EH (cell line): Measurements from ENCODE around the gene TBC1D32.
A peak's percentile ranks its signal among the peaks of the same experiment; 100 is the strongest.
"Not testable (repeated sequence)": the region's sequence is repeated elsewhere in the genome, so short reads cannot be mapped to it uniquely, and the experiment has no call there.

ENCODE experiments used
- DNase-seq: peaks from one replicate; pipeline ENCODE4 v3.0.0-alpha.2; 2015; ENCODE audit warnings: low read depth

TBC1D32 gene

GRCh38 chr6:121134922-121135321 is 199.4 kb downstream of the TBC1D32 start:
- DNase-seq = no peak

GRCh38 chr6:121124600-121124999 is 209.7 kb downstream of the TBC1D32 start:
- no peak for DNase-seq

- DNase-seq = no peak
Observed at GRCh38 chr6:121112356-121112755, 221.9 kb downstream of the TBC1D32 start.

- no peak for DNase-seq
Observed at GRCh38 chr6:121110733-121111132, 223.5 kb downstream of the TBC1D32 start.

GRCh38 chr6:121106962-121107361 is 227.3 kb downstream of the TBC1D32 start:
- no peak for DNase-seq

- DNase-seq = no peak
Observed at GRCh38 chr6:121105461-121105860, 228.8 kb downstream of the TBC1D32 start.

GRCh38 chr6:121093928-121094327 is 240.4 kb downstream of the TBC1D32 start:
- DNase-seq = peak; percentile 61

GRCh38 chr6:121090492-121090891 is 243.8 kb downstream of the TBC1D32 start:
- no peak for DNase-seq

- no peak for DNase-seq
Observed at GRCh38 chr6:121086876-121087275, 247.4 kb downstream of the TBC1D32 start.

GRCh38 chr6:121076119-121076518 is 258.2 kb downstream of the TBC1D32 start:
- no peak for DNase-seq

- DNase-seq = not testable (repeated sequence)
Observed at GRCh38 chr6:121068749-121069148, 265.5 kb downstream of the TBC1D32 start.

GRCh38 chr6:121067381-121067780 is 266.9 kb downstream of the TBC1D32 start:
- DNase-seq = no peak

GRCh38 chr6:121064345-121064744 is 269.9 kb downstream of the TBC1D32 start:
- DNase-seq = no peak

- DNase-seq = peak; percentile 64
Observed at GRCh38 chr6:121055572-121056163, 278.6 kb downstream of the TBC1D32 start.

GRCh38 chr6:121048593-121048992 is 285.7 kb downstream of the TBC1D32 start:
- DNase-seq = not testable (repeated sequence)

GRCh38 chr6:121044905-121045304 is 289.4 kb downstream of the TBC1D32 start:
- not testable (repeated sequence) for DNase-seq

- DNase-seq = not testable (repeated sequence)
Observed at GRCh38 chr6:121043706-121044105, 290.6 kb downstream of the TBC1D32 start.

- not testable (repeated sequence) for DNase-seq
Observed at GRCh38 chr6:121043211-121043610, 291.1 kb downstream of the TBC1D32 start.

GRCh38 chr6:121042766-121043165 is 291.5 kb downstream of the TBC1D32 start:
- DNase-seq = no peak

GRCh38 chr6:121040831-121041230 is 293.4 kb downstream of the TBC1D32 start:
- DNase-seq = no peak

GRCh38 chr6:121033091-121033490 is 301.2 kb downstream of the TBC1D32 start:
- DNase-seq = no peak

- no peak for DNase-seq
Observed at GRCh38 chr6:121032268-121033006, 301.8 kb downstream of the TBC1D32 start.
